ENCODE data around the gene THTPA. TPM values are rescaled to one million over a fixed set of nuclear protein-coding genes. Genes with fewer than 3 reads are reported as not detected.

THTPA gene
- total RNA-seq, 1 donor from 2014 or later = 15.5 TPM

DNA sequence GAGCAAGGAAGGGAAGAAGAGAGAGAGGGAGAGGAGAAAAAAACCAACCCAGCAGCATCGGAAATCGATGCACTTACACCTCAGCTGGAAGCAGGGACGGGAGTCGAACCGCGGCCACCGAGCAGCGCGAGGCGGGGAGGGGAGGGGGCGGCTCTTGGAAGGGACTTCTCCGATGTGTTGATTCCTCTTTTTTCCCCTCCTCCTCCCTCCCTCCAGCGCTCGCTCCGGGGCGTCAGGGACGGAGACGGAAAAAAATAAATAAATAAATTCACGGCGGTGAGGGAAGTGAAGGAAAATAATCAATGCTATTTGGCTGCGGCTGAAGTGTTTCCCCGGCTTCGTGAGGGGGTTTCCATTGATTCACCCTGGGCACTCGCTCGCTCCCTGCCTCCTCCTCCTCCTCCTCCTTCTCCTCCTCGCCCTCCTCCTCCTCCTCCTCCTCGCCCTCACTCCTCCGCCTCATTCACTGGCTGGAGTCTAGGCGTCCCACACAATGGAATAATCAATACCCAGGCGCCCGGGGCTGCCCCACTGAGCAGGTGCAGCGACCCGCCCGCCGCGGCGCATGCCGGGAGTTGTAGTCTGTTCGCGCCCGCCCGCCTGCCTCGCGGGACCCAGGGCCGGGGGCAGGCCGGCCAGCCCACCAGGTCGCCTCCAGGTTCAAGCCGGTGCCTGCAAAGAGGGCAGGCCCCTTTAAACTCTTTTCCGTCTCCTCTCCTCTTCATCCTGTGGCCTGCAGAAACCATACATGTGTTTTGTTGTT is 4.6 kb upstream of the THTPA start, which contains the start of gene ZFHX2:
Gene ZFHX2 (minus strand): TSS at position 500 of the 763 bp plus-strand sequence. CDS start 16,440 bp downstream, outside the sequence.
- H3K4me1 ChIP-seq = peaks cover 11% of the 10 kb centered on the region
- DNase-seq (peak; percentile 92), ATAC-seq (peak; percentile 73)
- H3K9me3 ChIP-seq = no peaks in the 10 kb centered on the region
- H3K36me3 ChIP-seq = no peaks in the 10 kb centered on the region
- H3K27me3 ChIP-seq = no peaks in the 10 kb centered on the region
- intact Hi-C loops (cut with DNase I) = no loop called here
- peak within 1 kb of the TSS; percentile 7 for H3K27ac ChIP-seq
- H3K4me3 ChIP-seq = peak within 1 kb of the TSS; percentile 69
- TF ChIP-seq, protein P1, sequence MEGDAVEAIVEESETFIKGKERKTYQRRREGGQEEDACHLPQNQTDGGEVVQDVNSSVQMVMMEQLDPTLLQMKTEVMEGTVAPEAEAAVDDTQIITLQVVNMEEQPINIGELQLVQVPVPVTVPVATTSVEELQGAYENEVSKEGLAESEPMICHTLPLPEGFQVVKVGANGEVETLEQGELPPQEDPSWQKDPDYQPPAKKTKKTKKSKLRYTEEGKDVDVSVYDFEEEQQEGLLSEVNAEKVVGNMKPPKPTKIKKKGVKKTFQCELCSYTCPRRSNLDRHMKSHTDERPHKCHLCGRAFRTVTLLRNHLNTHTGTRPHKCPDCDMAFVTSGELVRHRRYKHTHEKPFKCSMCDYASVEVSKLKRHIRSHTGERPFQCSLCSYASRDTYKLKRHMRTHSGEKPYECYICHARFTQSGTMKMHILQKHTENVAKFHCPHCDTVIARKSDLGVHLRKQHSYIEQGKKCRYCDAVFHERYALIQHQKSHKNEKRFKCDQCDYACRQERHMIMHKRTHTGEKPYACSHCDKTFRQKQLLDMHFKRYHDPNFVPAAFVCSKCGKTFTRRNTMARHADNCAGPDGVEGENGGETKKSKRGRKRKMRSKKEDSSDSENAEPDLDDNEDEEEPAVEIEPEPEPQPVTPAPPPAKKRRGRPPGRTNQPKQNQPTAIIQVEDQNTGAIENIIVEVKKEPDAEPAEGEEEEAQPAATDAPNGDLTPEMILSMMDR (IDR thresholded peaks at IDR 0.05) = no peak

DNA sequence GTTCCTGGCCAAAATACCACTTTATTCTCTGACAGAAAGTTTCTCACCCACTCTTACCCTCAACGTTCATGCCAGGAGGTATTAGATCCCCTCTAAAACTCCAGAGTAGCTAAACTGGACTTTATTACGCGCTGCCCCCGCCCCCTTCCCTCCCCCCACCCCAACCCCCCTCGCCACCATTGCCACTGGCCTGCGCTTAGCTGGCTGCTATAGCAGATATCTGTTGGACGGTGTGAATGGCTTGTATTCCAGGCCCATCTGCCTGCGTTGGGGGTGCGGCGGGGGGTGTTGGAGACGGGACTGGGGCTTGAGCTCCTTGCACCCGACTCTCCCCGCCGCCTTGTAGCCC is 564 bp upstream of the THTPA start:
- H3K4me3 ChIP-seq = peak overlapping the region; percentile 81
- TF ChIP-seq, protein P1 (IDR thresholded peaks at IDR 0.05) = no peak
- DNase-seq (no peak), ATAC-seq (no peak)
- H3K4me1 ChIP-seq = peaks cover 17% of the 10 kb centered on the region
- intact Hi-C loops (cut with DNase I) = no loop called here
- H3K27me3 ChIP-seq = no peaks in the 10 kb centered on the region
- peak overlapping the region; percentile 98 for H3K27ac ChIP-seq
- H3K9me3 ChIP-seq = no peaks in the 10 kb centered on the region
- peaks cover 17% of the 10 kb centered on the region for H3K36me3 ChIP-seq

DNA sequence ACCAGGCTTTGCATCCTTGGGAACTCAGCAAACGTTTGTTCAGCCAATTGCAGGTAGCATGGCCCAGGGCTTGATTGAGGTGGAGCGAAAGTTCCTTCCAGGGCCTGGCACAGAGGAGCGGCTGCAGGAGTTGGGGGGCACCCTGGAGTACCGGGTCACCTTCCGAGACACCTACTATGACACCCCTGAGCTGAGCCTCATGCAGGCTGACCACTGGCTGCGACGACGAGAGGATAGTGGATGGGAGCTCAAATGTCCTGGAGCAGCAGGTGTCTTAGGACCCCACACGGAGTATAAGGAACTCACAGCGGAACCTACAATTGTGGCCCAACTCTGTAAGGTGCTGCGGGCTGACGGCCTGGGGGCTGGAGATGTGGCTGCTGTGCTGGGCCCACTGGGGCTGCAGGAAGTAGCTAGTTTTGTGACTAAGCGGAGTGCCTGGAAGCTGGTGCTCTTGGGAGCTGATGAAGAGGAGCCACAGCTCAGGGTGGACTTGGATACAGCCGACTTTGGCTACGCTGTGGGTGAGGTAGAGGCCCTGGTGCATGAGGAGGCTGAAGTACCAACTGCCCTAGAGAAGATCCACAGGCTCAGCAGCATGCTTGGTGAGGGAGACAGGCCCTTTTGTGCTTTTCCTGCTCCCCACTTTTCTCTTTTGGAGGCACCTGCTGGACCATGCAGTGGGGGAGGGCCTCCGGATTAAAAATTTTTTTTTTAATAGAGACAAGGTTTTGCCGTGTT is 799 bp downstream of the THTPA start:
- DNase-seq (no peak), ATAC-seq (no peak)
- Histone ChIP-seq H3K4me1 (peaks cover 17% of the 10 kb centered on the region), H3K36me3 (peaks cover 29% of the 10 kb centered on the region), H3K9me3 (no peaks in the 10 kb centered on the region), H3K27ac (peak overlapping the region; percentile 98), H3K27me3 (no peaks in the 10 kb centered on the region), H3K4me3 (peak overlapping the region; percentile 81)
- TF ChIP-seq, protein P1 (IDR thresholded peaks at IDR 0.05) = no peak
- intact Hi-C loops (cut with DNase I) = no loop called here

DNA sequence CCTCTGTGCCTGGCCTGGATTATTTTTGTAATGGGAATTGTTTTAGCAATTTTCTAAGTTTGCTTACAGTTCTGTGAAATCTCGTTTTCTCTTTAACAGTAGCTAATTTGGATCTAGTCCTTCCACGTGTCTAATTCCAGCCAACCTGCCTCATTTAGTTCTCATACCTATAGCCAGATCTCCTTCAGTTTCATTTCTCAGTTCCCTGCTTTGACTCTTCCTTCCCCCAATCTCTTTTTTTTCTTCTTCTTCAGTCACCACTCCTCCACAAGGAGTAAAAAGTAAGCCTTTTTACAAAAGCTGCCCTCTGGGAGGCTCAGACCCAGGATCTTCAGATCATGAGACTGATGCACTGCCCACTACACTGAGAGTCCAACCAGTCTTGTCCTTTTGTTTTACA is 1.4 kb downstream of the THTPA start:
- no peaks in the 10 kb centered on the region for H3K9me3 ChIP-seq
- no peaks in the 10 kb centered on the region for H3K27me3 ChIP-seq
- ATAC-seq (no peak), DNase-seq (no peak)
- peaks cover 19% of the 10 kb centered on the region for H3K4me1 ChIP-seq
- TF ChIP-seq, protein P1 (IDR thresholded peaks at IDR 0.05) = no peak
- no peak overlapping the region for H3K4me3 ChIP-seq
- intact Hi-C loops (cut with DNase I) = no loop called here
- peaks cover 36% of the 10 kb centered on the region for H3K36me3 ChIP-seq
- no peak overlapping the region for H3K27ac ChIP-seq

DNA sequence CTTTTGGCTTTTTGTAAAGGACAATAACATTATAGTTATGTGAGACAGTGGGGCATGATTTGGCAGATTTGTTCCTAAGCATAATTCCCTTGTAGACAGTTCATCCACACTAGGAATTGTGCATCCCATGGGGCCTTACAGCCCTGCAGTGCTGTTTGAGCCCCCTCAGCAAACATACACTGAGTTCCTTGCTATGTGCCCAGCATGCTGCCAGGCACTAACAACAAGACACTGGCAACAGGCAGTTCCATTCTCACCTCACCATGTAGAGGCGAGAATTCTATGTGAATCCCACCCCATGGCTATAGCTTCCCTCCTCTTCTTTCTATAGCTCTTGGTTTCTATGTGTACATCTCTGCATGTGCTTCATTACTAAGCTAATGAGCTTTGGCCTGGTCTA is 1.9 kb downstream of the THTPA start:
- Histone ChIP-seq H3K4me3 (no peak overlapping the region), H3K4me1 (peaks cover 19% of the 10 kb centered on the region), H3K36me3 (peaks cover 39% of the 10 kb centered on the region), H3K27ac (no peak overlapping the region), H3K9me3 (no peaks in the 10 kb centered on the region), H3K27me3 (no peaks in the 10 kb centered on the region)
- intact Hi-C loops (cut with DNase I) = no loop called here
- TF ChIP-seq, protein P1 (IDR thresholded peaks at IDR 0.05) = no peak
- ATAC-seq = no peak
- no peak for DNase-seq

Measured in upper lobe of right lung (tissue), 1 donor.